Measurements from ENCODE around the gene CCL28.

Gene CCL28

GRCh38 chr5:43338862-43339261 lies 73.3 kb downstream of the CCL28 start:
- TF ChIP-seq CTCF (IDR thresholded peaks at IDR 0.05; ENCODE audit: low read depth, low read length, poor library complexity, severe bottlenecking) (no peak), EZH2phosphoT487 (IDR thresholded peaks at IDR 0.05; ENCODE audit: borderline replicate concordance, low read length) (no peak)
- Histone ChIP-seq H3K27ac (ENCODE audit: low read depth, low read length) (no peak overlapping the region), H3K4me2 (ENCODE audit: low read length) (no peak overlapping the region), H4K20me1 (ENCODE audit: control insufficient read depth, insufficient read depth, low read depth, low read length) (no peaks in the 10 kb centered on the region), H3K27me3 (ENCODE audit: control insufficient read depth, low read length) (no peaks in the 10 kb centered on the region), H3K4me1 (ENCODE audit: control insufficient read depth, low read length) (peaks cover 11% of the 10 kb centered on the region), H3K79me2 (ENCODE audit: control insufficient read depth, low read length) (no peaks in the 10 kb centered on the region), H3F3A (ENCODE audit: control insufficient read depth, insufficient read depth) (no peaks in the 10 kb centered on the region), H3K36me3 (ENCODE audit: control insufficient read depth, low read length) (no peaks in the 10 kb centered on the region), H3K9me3 (ENCODE audit: control insufficient read depth, insufficient read depth, low read length) (peaks cover 7% of the 10 kb centered on the region), H3K4me3 (ENCODE audit: low read length) (no peak overlapping the region), H3K9me2 (replicated peaks; ENCODE audit: control insufficient read depth, low read length) (no peaks in the 10 kb centered on the region)

- Histone ChIP-seq H3K79me2 (ENCODE audit: control insufficient read depth, low read length) (no peaks in the 10 kb centered on the region), H3K27me3 (ENCODE audit: control insufficient read depth, low read length) (no peaks in the 10 kb centered on the region), H4K20me1 (ENCODE audit: control insufficient read depth, insufficient read depth, low read depth, low read length) (no peaks in the 10 kb centered on the region), H3K4me2 (ENCODE audit: low read length) (no peak overlapping the region), H3K9me2 (replicated peaks; ENCODE audit: control insufficient read depth, low read length) (no peaks in the 10 kb centered on the region), H3K9me3 (ENCODE audit: control insufficient read depth, insufficient read depth, low read length) (peaks cover 7% of the 10 kb centered on the region), H3K27ac (ENCODE audit: low read depth, low read length) (no peak overlapping the region), H3K4me3 (ENCODE audit: low read length) (no peak overlapping the region), H3K36me3 (ENCODE audit: control insufficient read depth, low read length) (no peaks in the 10 kb centered on the region), H3F3A (ENCODE audit: control insufficient read depth, insufficient read depth) (no peaks in the 10 kb centered on the region), H3K4me1 (ENCODE audit: control insufficient read depth, low read length) (peaks cover 11% of the 10 kb centered on the region)
- TF ChIP-seq CTCF (IDR thresholded peaks at IDR 0.05; ENCODE audit: low read depth, low read length, poor library complexity, severe bottlenecking) (no peak), EZH2phosphoT487 (IDR thresholded peaks at IDR 0.05; ENCODE audit: borderline replicate concordance, low read length) (no peak)
These were observed 76.0 kb downstream of the CCL28 start for GRCh38 chr5:43336159-43336558.

- H3K4me3 ChIP-seq (ENCODE audit: low read length), result no peak overlapping the region
- no peak overlapping the region for H3K4me2 ChIP-seq (ENCODE audit: low read length)
- no peak for TF ChIP-seq EZH2phosphoT487 (IDR thresholded peaks at IDR 0.05; ENCODE audit: borderline replicate concordance, low read length)
- no peak for TF ChIP-seq CTCF (IDR thresholded peaks at IDR 0.05; ENCODE audit: low read depth, low read length, poor library complexity, severe bottlenecking)
- H3K79me2 ChIP-seq (ENCODE audit: control insufficient read depth, low read length), result no peaks in the 10 kb centered on the region
- H3K27me3 ChIP-seq (ENCODE audit: control insufficient read depth, low read length), result no peaks in the 10 kb centered on the region
- peaks cover 7% of the 10 kb centered on the region for H3K9me3 ChIP-seq (ENCODE audit: control insufficient read depth, insufficient read depth, low read length)
- H3K4me1 ChIP-seq (ENCODE audit: control insufficient read depth, low read length), result peaks cover 11% of the 10 kb centered on the region
- no peak overlapping the region for H3K27ac ChIP-seq (ENCODE audit: low read depth, low read length)
- H3F3A ChIP-seq (ENCODE audit: control insufficient read depth, insufficient read depth), result no peaks in the 10 kb centered on the region
- no peaks in the 10 kb centered on the region for H3K36me3 ChIP-seq (ENCODE audit: control insufficient read depth, low read length)
- no peaks in the 10 kb centered on the region for H3K9me2 ChIP-seq (replicated peaks; ENCODE audit: control insufficient read depth, low read length)
- H4K20me1 ChIP-seq (ENCODE audit: control insufficient read depth, insufficient read depth, low read depth, low read length), result no peaks in the 10 kb centered on the region
These were observed 76.5 kb downstream of the CCL28 start for GRCh38 chr5:43335681-43336080.

- TF ChIP-seq CTCF (IDR thresholded peaks at IDR 0.05; ENCODE audit: low read depth, low read length, poor library complexity, severe bottlenecking) (no peak), EZH2phosphoT487 (IDR thresholded peaks at IDR 0.05; ENCODE audit: borderline replicate concordance, low read length) (no peak)
- Histone ChIP-seq H3K4me3 (ENCODE audit: low read length) (no peak overlapping the region), H3K27ac (ENCODE audit: low read depth, low read length) (no peak overlapping the region), H3K4me1 (ENCODE audit: control insufficient read depth, low read length) (no peaks in the 10 kb centered on the region), H3K9me2 (replicated peaks; ENCODE audit: control insufficient read depth, low read length) (no peaks in the 10 kb centered on the region), H3K4me2 (ENCODE audit: low read length) (no peak overlapping the region), H3K27me3 (ENCODE audit: control insufficient read depth, low read length) (no peaks in the 10 kb centered on the region), H3F3A (ENCODE audit: control insufficient read depth, insufficient read depth) (no peaks in the 10 kb centered on the region), H3K9me3 (ENCODE audit: control insufficient read depth, insufficient read depth, low read length) (peaks cover 7% of the 10 kb centered on the region), H3K36me3 (ENCODE audit: control insufficient read depth, low read length) (no peaks in the 10 kb centered on the region), H4K20me1 (ENCODE audit: control insufficient read depth, insufficient read depth, low read depth, low read length) (no peaks in the 10 kb centered on the region), H3K79me2 (ENCODE audit: control insufficient read depth, low read length) (no peaks in the 10 kb centered on the region)
These were observed 79.8 kb downstream of the CCL28 start for GRCh38 chr5:43332401-43332800.
